ENCODE results near the gene DAAM1.

The DAAM1 gene

DNA sequence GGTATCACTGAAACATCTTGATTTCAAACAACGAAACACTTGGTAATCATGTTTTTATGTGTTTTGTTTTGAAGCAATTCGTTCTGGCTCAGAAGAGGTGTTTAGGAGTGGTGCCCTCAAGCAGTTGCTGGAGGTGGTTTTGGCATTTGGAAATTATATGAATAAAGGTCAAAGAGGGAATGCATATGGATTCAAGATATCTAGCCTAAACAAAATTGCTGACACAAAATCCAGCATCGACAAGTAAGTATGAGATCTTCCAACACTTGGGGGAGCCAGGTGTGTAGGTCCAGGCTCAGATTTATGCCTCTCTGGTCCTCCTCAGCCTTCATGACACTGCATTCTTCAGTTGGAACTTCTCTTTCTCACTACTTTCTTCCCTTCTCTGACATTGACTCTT, 166.6 kb downstream of the DAAM1 start:
- no peak for DNase-seq (ENCODE audit: insufficient read length, low spot score)
- FAIRE-seq = no peak
- TF ChIP-seq, protein P1, sequence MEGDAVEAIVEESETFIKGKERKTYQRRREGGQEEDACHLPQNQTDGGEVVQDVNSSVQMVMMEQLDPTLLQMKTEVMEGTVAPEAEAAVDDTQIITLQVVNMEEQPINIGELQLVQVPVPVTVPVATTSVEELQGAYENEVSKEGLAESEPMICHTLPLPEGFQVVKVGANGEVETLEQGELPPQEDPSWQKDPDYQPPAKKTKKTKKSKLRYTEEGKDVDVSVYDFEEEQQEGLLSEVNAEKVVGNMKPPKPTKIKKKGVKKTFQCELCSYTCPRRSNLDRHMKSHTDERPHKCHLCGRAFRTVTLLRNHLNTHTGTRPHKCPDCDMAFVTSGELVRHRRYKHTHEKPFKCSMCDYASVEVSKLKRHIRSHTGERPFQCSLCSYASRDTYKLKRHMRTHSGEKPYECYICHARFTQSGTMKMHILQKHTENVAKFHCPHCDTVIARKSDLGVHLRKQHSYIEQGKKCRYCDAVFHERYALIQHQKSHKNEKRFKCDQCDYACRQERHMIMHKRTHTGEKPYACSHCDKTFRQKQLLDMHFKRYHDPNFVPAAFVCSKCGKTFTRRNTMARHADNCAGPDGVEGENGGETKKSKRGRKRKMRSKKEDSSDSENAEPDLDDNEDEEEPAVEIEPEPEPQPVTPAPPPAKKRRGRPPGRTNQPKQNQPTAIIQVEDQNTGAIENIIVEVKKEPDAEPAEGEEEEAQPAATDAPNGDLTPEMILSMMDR (IDR thresholded peaks at IDR 0.05; ENCODE audit: insufficient read depth, missing control alignments) = no peak

DNA sequence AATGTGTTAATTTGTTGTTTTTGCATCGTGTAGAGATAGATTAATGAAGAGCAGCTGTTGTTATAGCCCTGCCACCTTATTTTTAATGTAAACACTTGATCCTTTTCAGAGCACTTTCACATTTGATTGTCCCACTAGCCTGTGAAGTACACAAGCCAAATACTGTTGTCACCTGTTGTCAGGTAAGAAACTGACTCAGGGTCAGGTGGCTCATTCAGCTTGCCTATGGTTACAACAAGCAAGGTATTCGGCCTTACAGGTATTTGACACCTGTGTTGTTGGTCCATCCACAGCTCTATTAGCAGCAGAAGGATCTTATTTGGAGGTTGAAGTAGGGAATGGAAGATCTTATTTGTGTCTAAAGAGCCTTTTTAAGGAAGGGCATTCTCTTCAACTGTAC, 167.8 kb downstream of the DAAM1 start:
- DNase-seq (ENCODE audit: insufficient read length, low spot score) = no peak
- TF ChIP-seq, protein P1 (IDR thresholded peaks at IDR 0.05; ENCODE audit: insufficient read depth, missing control alignments) = no peak
- FAIRE-seq = no peak

DNA sequence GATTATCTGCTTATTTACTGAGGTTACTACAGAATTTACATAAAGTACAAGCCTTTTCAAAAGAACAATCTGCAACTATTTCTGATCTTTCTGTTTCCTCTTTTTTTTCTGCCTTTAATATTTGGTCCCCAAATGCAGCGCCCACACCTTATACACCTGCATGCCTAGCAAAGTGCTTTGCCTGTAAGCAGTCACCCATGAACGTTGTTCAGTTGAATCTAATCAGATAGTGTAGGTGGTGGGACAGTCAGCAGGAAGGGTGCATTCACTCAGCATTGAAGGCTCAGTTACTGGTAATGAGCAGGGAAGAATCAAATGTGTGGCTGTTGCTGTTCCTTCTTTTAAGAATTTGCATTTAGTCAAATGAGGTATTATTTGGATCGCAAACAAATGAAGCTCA, 168.3 kb downstream of the DAAM1 start:
- FAIRE-seq = no peak
- DNase-seq (ENCODE audit: insufficient read length, low spot score) = no peak
- TF ChIP-seq, protein P1 (IDR thresholded peaks at IDR 0.05; ENCODE audit: insufficient read depth, missing control alignments) = no peak

DNA sequence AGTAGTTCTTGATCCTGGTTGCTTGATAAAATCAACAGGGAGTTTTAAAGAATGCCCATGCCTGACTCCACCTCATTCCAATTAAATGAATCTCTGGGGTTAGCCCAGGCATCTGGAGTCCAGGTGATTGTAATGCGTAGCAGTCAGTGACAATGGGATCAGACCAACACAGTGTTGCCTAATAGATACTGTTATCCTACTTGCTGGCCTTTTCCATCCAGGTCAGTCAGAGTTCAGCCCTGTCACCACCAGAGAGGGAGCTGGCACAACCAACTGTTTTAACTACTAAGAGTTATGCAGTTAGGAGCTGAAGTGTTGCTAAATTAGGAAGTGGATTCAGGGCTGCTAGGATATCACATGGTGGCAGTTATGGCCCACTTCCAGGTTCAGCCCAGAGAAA, 169.6 kb downstream of the DAAM1 start:
- TF ChIP-seq, protein P1 (IDR thresholded peaks at IDR 0.05; ENCODE audit: insufficient read depth, missing control alignments) = no peak
- no peak for DNase-seq (ENCODE audit: insufficient read length, low spot score)
- no peak for FAIRE-seq

DNA sequence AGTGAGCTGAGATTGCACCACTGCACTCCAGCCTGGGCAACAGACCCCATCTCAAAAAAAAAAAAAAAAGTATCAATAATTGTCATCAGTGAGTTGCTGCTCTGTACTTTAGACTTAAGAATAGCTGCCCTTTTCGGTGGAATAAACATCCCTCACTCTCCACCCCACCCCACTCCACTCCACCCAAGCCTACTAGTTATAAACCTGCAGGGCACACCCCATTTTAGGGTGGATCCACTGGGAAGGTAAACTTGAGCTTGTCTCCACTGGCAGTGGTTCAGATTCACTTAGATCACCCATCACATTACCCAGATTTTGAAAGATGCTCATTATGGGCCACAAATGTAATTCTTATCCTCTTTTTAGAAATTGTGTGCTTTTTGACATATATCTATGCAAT, 170.3 kb downstream of the DAAM1 start:
- TF ChIP-seq, protein P1 (IDR thresholded peaks at IDR 0.05; ENCODE audit: insufficient read depth, missing control alignments) = no peak
- FAIRE-seq = no peak
- no peak for DNase-seq (ENCODE audit: insufficient read length, low spot score)

DNA sequence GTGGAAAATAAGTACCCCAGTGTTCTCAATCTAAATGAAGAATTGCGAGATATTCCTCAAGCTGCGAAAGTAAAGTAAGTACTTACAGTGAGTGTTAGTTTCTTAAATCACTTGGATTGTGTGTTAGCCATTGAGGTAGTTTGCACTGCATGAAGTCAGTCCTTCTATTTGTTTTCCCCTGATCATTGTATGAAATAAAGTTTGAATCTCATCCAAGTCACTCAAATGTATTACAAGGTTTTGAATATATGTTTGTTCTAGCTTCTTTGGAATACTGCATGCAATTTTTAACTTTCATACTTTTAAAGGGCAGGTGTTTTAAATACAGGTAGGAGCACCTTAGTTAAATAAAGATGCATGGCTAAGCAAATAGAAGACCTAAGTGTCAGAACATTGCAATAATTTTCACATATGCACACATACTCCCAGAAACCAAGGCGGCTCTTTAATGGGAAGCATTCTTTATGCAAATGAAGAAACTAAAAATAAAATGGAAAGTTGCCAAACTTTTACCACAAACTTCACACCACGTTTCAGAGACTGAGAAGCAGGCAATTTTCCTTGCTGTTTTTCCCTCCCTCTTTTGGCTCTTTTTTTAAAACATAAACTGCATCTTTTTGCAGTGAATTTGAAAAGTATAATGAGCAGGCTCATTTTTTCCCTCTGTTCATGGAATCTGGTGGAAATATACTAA, 171.1 kb downstream of the DAAM1 start:
- FAIRE-seq (no peak), DNase-seq (ENCODE audit: insufficient read length, low spot score) (no peak)
- TF ChIP-seq, protein P1 (IDR thresholded peaks at IDR 0.05; ENCODE audit: insufficient read depth, missing control alignments) = no peak

DNA sequence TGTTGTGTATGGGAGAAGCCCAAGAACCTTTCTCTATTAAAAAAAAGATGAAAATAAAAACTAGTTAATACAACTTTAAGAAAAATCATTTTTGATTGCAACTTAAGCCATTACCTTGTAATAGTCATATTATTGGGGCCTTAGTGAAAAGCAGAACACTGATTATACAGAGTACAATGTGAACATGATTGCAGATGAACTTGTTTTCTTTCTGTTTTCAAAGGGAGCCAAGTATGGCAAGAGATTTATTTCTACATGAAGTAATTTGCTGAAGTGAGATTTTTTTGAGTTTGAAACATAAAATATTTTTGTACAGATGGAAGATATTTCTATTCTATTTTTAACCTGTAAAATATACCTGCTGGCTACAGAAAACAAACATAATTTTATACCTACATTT, 171.8 kb downstream of the DAAM1 start:
- no peak for DNase-seq (ENCODE audit: insufficient read length, low spot score)
- TF ChIP-seq, protein P1 (IDR thresholded peaks at IDR 0.05; ENCODE audit: insufficient read depth, missing control alignments) = no peak
- no peak for FAIRE-seq

Data from D721Med (cell line).